GM19099 (cell line): Measurements from ENCODE around the gene RAB38.

Experiments
- POLR2A ChIP-seq: IDR thresholded peaks from 3 replicates; pipeline ENCODE4 v1.6.1; 2011; ENCODE audit warnings: low read depth; ENCODE audit not compliant: insufficient read length; ENCODE audit errors: extremely low read depth

RAB38 gene

DNA sequence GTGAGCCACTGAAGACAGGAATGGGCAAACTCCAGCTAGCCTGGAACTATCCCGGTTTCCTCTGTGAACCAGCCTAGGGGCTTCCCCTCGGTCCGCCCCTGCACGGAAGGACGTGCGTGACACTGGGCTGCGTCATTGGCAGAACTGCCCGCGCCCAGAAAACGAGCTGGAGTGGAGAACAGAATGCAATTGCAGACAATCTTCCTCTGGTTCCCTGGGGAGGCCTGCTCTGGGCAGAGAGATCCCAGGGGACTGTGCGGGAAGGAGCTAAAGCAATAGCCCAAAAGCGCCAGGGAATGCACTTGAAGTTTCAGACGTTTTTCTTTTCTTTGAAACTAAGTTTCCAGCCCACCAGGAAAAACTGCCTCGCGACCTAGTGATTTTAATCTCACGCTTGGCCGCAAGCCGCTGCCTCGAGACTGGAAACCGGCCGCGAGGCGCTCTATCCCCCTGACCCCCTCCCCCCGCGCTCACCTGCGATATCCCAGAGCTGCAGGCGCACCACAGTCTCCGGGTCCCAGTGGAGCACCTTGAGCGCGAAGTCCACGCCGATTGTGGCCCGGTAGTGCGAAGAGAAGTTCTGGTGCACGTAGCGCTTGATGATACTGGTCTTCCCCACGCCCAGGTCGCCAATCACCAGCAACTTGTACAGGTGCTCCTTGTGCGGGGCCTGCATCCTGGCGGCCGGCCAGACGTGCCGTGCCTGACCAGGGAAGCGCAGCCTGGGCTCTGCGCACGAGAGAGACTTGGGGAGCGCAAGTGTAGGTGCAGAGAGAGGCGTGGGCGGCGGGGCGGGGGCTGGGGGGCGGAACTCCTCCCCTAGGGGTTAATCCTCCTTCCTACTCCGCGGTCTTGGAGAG, at the start of gene RAB38:
RAB38 (minus strand) TSS at position 735 of the 860 bp plus-strand sequence; CDS start at position 676, 59 bp downstream.
- no peak for TF ChIP-seq POLR2A

DNA sequence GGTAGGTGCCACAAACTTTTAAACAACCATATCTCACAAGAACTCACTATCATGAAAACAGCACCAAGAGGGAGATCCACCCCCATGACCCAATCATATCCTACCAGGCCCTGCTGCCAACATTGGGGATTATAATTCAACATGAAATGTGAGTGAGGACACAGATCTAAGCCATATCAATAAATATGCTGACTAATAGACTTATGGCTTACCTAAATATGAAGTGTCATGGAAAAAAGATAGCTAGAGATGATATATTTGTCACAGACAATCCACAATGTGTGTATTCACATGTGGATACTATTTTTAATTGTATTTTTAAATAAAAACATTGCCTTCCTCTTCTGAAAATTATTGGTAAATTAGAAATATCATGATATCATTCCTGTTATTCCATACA, 38.2 kb upstream of the RAB38 start:
- TF ChIP-seq POLR2A, result no peak

DNA sequence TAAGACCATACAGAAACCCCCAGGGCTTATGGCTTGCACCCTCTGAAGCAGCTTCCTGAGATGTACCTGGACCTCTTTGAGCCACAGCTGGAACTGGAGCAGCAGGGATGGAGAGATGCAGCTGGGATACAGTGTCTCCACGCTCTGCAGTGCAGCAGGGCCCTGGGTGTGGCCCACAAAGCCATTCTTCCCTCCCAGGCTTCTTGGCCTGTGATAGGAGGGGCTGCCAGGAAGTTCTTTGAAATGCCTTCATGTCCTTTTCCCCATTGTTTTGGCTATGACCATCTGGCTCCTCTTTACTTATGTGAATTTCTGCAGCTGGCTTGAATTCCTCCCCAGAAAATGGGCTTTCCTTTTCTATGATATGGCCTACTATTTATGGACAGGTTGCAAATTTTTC, 37.1 kb upstream of the RAB38 start:
- TF ChIP-seq POLR2A, result no peak

DNA sequence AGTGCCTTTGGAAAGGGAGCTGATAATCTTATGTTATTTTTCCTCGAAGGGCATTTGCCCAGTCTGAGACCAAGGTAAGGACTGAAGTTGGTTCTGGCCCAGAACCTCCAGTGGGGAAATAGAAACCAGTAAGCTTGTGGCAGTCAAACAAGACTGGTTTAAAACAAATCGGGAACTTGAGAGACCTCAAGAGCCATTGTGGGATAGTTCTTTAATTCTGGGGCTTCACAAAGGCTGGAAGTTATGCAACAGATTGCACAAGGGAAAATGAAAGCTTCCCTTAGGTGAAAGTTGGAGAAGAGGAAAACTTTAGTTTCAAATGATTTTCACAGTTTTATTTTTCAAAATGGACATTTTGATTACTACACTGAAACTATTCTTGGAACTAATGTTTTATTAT, 33.5 kb upstream of the RAB38 start:
- no peak for TF ChIP-seq POLR2A

DNA sequence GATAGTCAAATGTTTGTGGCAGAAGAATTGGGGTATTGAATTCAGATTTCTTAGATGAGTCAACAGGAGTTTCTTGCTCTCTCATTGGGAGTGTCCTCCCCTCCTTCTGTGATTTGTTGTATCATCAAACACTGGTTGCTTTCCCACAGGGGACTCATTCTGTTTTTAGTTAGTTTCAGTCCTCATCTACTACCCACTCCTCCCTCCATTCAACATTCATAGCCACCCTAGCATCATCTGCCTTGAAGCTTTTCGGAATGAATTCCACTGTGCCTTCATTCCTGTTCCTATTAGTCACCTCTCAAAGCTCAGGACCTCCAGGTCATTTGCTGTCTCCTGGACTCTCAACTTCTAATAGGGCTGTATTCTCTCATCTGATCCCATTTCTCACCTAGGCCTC, 31.5 kb upstream of the RAB38 start:
- TF ChIP-seq POLR2A, result no peak

DNA sequence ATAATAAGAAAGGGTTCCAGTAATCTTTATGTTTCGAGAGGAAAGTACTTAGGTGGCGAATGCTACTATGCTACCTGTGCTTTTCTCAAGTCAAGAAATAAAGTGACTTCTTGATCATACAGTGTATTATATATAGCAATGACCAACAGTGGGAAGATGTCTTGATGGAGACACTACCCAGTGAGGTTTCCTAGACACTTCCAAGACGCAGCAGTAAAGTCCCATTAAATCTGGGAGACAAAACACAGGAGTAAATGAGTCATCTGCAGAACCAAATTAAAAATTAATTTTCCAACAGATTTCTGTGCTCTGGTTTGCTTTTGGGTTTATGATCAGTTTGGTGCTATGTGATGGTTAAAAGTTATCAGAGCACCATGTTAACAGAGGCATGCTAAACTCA, 29.1 kb upstream of the RAB38 start:
- TF ChIP-seq POLR2A, result no peak

DNA sequence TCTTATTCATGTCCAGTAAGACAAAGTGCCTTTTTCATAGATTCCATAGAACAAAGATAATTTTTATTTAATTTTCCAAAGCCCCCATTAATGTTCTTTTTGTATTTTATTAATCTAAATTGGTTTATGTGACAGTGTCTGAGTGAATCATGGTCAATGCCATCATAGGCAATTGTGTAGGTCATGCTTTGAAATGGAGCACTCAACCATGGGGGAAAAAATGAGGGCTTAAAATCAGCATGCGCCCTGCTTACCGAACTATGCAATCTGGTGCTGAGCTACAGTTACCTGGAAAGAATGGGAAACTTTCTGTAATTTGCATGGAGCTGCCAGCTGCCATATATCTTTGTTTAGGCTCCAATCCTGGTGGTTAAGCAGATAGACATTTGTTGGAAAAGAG, 28.4 kb upstream of the RAB38 start:
- no peak for TF ChIP-seq POLR2A

DNA sequence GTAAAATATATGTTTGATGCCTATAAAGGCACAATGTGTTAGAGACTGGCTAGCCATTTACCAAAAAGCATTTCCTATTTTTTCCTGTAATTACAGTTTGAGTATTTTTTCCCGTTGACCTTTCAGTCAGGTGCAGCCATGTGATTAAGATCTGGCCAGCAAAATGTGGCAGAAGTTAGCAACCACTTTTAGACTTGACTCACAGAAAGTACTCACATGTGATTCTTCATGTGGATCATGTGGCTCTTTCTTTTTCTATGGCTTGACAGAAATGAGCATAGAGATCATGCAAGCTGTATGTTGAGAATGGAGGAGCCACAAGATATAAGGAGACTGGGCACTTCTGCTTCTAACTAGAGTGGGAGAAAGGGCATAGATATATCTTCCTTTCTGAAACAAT, 27.3 kb upstream of the RAB38 start:
- TF ChIP-seq POLR2A, result no peak

DNA sequence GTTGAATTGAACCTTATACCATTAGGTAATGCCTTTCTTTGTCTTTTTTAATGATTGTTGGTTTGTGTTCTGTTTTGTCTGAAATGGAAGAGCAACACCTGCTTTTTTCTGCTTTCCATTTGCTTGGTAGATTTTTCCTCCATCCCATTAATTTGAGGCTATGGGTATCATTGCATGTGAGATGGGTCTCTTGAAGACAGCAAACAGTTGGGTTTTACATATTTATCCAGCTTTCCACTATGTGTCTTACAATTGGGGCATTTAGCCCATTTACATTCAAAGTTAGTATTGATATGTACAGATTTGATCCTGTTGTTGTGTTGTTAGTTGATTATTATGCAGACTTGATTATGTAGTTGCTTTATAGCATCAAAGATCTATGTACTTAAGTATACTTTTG, 21.1 kb upstream of the RAB38 start:
- TF ChIP-seq POLR2A, result no peak

DNA sequence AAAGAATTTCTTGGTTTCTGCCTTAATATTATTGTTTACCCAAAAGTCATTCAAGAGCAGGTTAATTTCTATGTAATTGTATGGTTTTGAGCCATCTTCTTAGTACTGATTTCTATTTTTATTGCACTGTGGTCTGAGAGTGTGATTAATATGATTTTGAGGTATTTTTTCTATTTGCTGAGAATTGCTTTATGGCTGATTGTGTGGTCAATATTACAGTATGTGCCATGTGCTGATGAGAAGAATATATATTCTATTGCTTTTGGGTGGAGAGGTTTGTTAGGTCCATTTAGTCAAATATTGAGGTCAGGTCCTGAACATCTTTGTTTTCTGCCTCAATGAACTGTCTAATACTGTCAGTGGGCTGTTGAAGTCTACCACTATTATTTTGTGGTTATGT, 20.7 kb upstream of the RAB38 start:
- no peak for TF ChIP-seq POLR2A

DNA sequence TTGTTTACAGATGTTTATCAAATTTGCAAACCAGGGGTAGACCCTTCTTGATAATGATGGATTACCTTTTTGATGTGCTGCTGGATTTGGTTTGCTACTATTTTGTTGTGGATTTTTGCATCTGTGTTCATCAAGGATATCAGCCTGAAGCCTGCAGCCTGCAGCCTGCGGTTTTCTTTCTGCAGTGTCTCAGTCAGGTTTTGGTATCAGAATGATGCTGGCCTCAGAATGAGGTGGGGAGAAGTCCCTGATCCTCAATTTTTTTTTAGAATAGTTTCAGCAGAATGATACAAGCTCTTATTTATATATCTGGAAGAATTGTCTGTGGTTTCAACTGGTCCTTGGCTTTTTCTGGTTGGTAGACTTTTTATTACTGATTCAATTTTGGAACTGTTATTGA, 19.7 kb upstream of the RAB38 start:
- no peak for TF ChIP-seq POLR2A

DNA sequence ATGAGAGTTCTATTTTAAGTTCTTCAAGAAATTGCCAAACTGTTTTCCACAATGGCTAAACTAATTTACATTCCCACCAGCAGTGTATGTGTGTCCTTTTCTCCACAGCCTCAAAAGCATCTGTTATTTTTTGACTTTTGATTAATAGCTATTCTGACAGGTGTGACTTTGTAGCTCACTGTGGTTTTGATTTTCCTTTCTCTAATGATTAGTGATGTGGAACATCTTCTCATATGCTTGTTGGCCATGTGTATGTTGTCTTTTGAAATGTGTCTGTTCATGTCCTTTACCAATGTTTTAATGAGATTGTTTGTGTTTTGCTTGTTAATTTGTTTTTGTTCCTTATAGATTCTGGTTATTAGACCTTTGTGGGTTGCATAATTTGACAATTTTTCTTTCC, 18.0 kb upstream of the RAB38 start:
- TF ChIP-seq POLR2A, result no peak

DNA sequence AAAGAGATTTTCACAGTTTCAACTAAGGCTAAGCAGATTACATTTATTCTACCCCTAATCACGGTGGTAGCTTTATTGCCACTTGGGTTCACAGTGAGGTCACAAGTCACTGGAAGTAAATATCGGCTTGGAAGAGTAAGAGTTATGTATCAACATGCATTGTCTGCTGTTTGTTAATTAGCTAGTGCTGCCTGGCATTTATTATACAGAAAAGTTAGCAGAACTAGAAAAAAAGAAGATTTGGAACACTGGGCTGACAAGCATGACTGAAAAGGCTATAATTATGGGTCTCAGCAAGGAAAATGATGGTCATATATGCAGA, 13.7 kb upstream of the RAB38 start:
- TF ChIP-seq POLR2A, result no peak

DNA sequence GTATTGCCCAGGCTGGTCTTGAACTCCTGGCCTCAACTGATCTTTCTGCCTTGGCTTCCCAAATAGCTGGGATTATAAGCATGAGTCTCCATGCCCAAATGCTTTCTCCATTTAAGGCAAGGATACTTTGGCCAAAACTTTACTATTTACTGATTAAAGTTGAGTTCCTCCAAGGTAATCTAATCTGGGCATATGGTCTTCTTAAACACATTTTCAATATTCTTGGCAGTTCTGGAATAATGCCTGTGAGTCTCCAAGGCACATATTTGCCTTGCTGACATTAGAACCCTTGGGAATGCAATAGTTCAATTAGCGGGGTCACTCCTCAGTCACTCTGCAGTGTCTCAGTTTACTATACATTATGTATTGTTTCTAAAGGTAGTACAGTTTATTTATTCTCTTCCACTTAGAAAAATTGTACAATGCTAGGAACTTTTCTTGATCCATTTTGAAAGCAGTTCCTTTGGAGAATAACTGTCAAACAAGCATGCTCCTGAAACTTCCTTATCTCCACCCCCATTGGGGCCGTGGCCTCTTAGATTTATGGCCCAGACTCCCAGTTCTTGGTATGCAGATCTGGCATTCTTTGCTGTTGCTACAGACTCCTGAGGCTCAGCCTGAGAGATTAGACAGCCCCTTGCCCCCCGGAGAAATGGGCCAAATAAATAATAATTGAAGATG, 13.1 kb upstream of the RAB38 start:
- no peak for TF ChIP-seq POLR2A

DNA sequence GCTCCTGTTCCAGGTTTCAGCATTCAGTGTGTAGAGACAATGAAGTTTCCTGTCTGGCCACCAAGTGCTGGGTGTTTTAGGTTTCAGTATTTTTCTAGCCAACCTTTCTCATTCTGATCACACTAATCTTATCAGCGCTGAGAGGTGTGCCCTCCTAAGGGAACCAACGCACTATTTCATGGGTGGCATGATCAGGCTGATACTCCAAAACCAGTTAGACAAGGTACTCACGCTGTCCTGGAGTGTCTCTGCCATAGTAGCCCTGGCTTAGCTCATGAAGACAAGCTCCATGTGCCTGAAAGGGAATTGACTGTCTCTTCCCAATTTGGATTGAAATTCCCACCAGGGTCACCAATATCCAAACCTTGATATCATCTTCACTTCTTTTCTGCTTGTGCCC, 8.0 kb upstream of the RAB38 start:
- TF ChIP-seq POLR2A, result no peak

DNA sequence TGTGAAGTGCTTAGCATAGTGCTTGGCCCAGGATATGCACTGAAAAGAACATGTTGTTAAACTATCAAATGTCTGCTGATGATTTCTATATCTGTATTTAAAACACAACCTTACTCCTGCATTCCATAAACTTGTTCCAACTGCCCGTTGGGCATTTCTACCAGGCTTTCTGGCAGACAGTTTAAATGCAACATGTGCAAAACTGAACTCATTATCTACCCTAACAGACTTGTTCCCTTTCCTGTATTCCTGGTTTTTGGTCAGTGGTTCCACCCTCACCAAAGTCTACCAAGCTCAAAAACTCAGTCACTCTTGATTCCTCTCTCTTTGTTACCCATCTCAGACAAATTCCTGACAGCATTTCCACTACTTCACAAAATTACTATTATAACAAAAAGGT, 6.5 kb upstream of the RAB38 start:
- no peak for TF ChIP-seq POLR2A
